ENCODE measurements around the gene CNDP2. TPM values are rescaled to one million over a fixed set of nuclear protein-coding genes. Genes with fewer than 3 reads are reported as not detected.

Gene CNDP2
- 44.3 and 52.7 TPM in 2 replicates for total RNA-seq (2014; rRNA removed; shearing (Covaris generic))

DNA sequence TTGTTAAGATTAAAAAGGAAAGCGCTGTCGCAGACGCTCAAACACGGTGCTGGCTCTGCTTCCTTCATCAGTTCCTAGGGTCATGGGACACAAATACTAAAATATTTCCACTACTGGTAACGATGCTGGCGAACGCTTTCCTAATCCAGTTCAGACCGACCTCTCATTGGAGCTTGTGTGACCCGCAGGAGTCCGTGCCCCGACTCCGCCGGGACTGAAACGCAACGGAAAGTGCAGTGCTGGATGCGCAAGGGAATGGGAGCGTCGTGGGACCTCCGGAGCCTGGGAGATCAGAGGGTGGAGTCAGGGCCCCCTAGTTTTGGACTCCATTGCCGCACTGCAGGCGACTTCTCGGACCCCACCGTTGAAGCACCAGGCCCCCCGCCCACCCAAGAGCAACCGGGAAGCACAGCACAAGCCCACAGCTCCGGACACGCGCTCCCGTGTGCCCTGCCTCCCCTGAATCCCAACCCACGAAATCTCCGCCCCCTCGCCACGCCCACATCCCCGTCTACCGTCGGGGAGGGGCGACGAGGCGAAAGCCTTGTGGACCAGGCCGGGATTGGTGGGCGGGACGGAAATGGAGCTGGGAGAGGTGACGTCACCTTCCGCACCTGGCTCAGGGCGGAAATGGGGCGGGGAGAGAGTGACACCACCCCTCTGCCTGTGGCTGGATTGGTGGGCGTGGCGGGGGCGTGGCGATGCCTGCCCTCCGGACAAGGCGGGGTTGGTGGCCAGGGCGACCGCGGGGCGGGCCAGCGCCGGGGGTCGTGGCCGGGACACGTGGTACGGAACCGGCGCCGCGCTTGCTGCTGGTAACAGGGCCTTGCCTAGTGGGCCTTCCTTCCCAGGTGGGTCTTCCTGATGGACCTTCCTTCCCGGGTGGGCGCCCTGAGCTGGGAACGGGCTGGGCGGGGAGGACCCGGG, at the start of gene CNDP2:
CNDP2 (plus strand) TSS at position 783 of the 927 bp plus-strand sequence. CDS start 3,611 bp downstream, outside the sequence.
- Histone ChIP-seq H3K4me1 (0 out of 2 replicates have a peak, but pooled peaks cover 4% of the 10 kb centered on the region), H3K36me3 (no peaks in the 10 kb centered on the region), H3K9me3 (replicated peaks) (no peaks in the 10 kb centered on the region), H3K27ac (peak within 1 kb of the TSS; percentile 96), H3K27me3 (no peaks in the 10 kb centered on the region), H3K4me3 (peak within 1 kb of the TSS; percentile 94)
- DNase-seq, result peak; percentile 97

DNA sequence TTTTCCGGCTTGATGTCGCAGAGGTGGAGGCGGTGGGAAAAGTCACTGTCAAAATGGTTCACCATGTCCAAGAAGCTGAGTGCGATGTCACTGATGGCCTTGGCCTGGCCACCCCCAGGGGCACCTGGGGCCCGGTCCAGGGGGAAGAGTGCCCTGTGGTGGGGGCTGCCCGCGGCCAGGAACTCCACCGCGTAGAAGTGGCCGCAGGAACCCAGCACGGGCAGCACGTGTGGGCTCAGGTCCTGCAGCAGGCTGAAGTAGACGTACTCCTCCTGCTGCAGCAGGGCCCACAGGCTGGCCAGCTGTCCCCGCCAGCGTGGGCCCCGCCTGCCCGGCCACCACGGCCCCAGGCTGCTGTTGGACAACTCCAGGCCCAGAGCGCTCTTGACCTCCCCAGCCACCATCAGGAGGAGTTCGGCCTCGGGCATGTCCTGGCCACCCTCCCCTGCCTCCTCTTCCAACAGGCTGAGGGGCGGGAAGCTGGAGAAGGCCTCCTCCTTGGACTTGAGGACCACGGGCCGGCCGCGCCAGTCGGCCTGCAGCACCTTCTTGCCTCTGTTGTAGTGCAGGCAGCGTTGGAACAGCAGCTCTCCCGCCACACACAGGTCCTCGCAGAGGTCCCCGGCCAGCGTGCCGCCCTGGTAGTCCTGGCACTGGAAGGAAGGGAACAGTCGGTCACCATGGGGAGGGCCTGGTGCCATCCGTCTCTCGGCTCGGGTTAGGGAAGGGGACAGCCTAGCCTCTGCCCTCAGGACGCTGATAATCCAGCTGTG, 49.3 kb upstream of the CNDP2 start:
- Histone ChIP-seq H3K4me3 (no peak overlapping the region), H3K36me3 (no peaks in the 10 kb centered on the region), H3K27ac (no peak overlapping the region), H3K4me1 (no peaks in the 10 kb centered on the region), H3K27me3 (no peaks in the 10 kb centered on the region), H3K9me3 (replicated peaks) (no peaks in the 10 kb centered on the region)
- DNase-seq, result no peak

DNA sequence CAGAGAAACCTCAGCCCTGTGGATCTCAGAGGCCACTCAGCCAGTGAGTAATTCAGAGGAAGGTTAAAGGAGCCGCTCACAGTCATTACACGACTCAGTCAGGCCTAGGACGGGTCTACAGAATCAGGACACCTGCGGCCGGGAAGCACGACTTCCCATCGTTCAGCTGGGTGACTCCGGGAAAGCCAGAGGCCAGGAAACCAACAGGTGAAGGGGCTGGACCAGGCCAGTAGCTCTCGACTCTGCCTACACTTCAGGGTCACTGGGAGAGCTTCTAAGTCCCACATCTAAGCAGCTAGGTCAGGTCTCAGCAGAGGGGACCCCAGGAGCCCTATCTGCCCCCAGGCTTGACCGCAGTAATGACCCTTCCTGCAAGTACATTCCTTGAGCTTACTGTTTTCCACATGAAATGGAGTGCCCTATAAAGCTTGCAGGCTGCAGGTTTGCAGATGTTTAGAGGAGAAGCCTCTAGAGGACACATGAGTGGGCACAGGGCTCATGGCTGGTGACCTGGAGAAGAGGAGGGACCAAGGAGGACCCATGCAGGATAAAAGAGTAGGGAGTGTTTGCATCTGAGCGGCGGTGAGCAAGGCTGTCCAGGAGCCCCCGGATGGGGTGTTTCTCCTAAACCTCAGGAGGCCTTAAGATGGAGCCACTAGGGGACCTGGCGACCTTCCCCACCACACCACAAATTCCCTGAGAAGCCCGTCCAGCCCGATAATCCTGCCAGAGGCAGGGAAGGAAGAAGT, 48.6 kb upstream of the CNDP2 start:
- Histone ChIP-seq H3K36me3 (no peaks in the 10 kb centered on the region), H3K4me1 (no peaks in the 10 kb centered on the region), H3K27ac (no peak overlapping the region), H3K27me3 (no peaks in the 10 kb centered on the region), H3K9me3 (replicated peaks) (no peaks in the 10 kb centered on the region), H3K4me3 (no peak overlapping the region)
- DNase-seq, result no peak

DNA sequence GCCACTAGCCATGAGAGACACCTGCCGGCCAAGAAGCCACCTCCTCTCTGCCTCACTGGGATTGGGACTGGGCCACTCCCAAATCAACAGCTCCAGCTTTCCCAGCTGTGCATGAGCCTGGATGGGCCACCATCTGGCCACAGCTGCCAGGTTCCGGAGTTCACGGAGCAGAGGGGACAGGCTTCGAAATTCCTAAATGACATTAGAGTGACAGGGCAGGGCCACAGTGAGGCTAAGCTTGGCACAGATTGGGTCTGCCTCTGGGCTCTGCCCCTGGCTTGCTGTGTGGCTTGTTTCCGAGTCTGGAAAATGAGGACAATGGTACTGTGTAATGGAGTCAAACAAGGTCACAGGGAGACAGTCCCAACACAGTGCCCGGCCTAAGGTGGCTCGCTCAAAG, 45.5 kb upstream of the CNDP2 start:
- Histone ChIP-seq H3K9me3 (replicated peaks) (no peaks in the 10 kb centered on the region), H3K27me3 (no peaks in the 10 kb centered on the region), H3K4me1 (no peaks in the 10 kb centered on the region), H3K4me3 (no peak overlapping the region), H3K36me3 (no peaks in the 10 kb centered on the region), H3K27ac (no peak overlapping the region)
- DNase-seq, result no peak

DNA sequence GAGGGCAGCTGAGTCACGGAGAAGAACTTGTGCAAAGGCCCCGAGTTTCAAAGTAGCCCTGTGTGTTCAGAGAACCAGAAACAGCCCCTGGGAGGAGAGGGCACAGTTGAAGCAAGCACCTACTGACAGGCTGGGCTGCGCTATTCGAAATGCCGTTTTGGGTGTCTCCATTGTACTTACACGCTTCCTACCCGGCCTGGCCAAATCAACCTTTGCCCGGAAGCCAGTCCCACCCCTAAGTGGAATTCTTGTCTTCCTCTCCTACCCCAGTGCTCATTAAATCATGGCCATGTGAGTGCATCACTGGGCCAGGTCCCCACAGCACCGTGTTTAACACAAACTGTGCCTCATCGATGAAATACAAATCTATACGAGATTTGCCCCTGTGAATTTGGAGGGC, 45.0 kb upstream of the CNDP2 start:
- Histone ChIP-seq H3K4me1 (no peaks in the 10 kb centered on the region), H3K27ac (no peak overlapping the region), H3K9me3 (replicated peaks) (no peaks in the 10 kb centered on the region), H3K36me3 (no peaks in the 10 kb centered on the region), H3K4me3 (no peak overlapping the region), H3K27me3 (no peaks in the 10 kb centered on the region)
- DNase-seq, result no peak

DNA sequence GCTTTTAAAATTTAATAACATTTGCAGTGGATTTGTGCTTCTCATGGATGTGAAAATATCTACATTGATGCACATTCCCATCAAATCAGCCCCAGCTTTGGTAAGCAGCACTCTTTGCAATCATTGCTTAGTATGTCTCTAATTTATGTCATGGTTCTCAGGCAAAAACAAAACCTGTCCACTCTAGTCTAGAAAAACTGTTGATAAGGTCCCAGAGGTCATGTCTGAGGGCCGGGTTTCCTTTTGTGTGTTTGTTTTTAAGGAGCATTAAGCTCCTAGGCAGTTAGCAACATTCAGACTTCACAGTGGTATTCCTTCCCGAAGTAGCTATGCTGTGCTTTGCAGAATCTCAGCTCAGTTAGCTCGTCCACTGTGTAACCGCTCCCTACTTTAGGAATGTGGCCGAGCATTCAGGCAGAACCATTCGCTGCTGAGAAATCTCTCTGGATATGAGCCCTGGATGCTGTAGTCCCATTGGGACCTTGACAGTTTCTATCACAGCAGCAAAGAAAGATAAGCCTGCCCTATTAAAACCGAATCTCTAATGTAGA, 43.1 kb upstream of the CNDP2 start:
- H3K9me3 ChIP-seq (replicated peaks), result no peaks in the 10 kb centered on the region
- no peak for DNase-seq
- no peak overlapping the region for H3K27ac ChIP-seq
- H3K4me1 ChIP-seq, result no peaks in the 10 kb centered on the region
- H3K4me3 ChIP-seq, result no peak overlapping the region
- no peaks in the 10 kb centered on the region for H3K27me3 ChIP-seq
- no peaks in the 10 kb centered on the region for H3K36me3 ChIP-seq

DNA sequence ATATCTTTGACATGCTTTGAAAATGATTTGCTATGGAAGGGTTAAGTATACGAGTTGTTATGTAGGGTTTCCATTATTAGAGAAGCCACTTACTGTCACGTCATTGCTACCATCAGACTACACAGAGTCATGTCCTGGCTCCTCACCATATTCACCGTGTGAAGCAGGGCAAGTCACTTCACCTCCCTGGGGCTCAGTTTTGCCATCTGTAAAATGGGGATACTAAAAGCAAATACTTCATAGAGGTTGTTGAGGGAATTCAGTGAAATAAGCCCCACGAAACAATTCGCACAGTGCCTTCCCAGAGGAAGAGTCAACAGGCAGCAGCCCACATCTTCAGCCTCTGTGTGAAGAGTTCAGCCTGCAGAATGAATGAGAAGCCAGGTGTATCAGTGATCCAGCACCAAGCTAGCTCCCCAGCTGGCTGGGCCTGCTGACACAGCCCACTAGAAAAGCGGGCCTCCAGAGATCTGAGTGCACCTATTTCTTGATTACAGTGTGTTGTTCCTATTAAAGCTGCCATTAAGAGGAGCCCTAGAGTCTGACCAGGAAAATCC, 42.4 kb upstream of the CNDP2 start:
- DNase-seq, result no peak
- H3K4me3 ChIP-seq, result no peak overlapping the region
- no peaks in the 10 kb centered on the region for H3K36me3 ChIP-seq
- H3K27ac ChIP-seq, result no peak overlapping the region
- H3K27me3 ChIP-seq, result no peaks in the 10 kb centered on the region
- H3K9me3 ChIP-seq (replicated peaks), result no peaks in the 10 kb centered on the region
- no peaks in the 10 kb centered on the region for H3K4me1 ChIP-seq

DNA sequence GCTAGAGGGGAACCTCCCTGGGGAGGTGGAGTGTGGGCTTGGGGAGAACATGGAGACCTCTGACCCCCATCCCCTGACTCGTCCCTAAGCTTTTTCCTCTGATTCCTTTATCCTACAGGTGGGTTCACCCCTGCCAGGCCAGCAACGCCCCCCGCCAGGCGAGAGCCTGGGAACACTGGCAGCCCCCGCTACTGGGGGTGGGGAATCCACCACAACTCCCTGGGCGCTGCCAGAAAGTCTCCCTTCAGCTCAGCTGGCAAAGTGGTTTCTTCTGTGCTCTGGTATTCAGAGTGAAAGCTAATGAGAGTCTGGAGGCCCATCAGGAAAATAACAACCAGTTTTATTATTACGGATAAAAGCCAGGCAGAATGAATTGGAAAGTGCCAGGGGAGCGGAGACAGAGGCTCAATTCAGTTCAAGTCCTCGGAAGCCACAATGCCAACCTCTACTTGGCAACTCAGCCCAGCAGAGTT, 41.8 kb upstream of the CNDP2 start:
- no peaks in the 10 kb centered on the region for H3K9me3 ChIP-seq (replicated peaks)
- no peak overlapping the region for H3K4me3 ChIP-seq
- no peak overlapping the region for H3K27ac ChIP-seq
- no peaks in the 10 kb centered on the region for H3K4me1 ChIP-seq
- no peaks in the 10 kb centered on the region for H3K27me3 ChIP-seq
- no peaks in the 10 kb centered on the region for H3K36me3 ChIP-seq
- no peak for DNase-seq

DNA sequence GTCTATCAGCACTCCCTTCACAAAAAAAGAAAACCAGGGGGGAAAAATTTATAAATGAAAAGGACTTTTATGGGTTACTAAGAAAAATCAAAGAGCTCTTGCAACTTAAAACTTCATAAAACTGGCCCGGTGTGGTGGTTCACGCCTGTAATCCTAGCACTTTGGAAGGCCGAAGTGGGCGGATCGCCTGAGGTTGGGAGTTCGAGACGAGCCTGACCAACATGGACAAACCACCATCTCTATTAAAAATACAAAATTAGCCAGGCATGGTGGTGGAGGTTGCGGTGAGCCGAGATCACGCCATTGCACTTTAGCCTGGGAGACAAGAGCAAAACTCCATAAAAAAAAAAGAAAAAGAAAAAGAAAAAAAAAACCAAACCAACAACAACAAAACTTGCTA, 40.8 kb upstream of the CNDP2 start:
- H3K27me3 ChIP-seq, result no peaks in the 10 kb centered on the region
- H3K9me3 ChIP-seq (replicated peaks), result no peaks in the 10 kb centered on the region
- DNase-seq, result no peak

DNA sequence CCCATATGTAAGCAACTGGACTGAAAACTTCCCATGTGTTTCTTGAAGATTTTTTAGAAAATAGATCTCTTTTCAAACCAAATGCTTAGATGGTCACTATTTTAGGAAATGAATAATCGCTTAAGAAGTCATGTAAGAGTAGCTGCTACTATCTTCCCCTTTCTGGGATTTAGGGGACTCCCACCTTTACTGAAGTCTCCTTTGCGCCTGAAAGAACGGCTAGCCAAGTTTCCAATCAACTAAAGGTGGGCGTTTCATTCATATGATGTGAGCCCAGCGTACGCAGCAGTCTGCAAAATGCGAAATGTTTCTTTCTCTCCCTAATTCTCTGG, 40.2 kb upstream of the CNDP2 start:
- no peak for DNase-seq
- Histone ChIP-seq H3K27me3 (no peaks in the 10 kb centered on the region), H3K4me1 (no peaks in the 10 kb centered on the region), H3K36me3 (no peaks in the 10 kb centered on the region), H3K27ac (no peak overlapping the region), H3K9me3 (replicated peaks) (no peaks in the 10 kb centered on the region), H3K4me3 (no peak overlapping the region)

More for the DNA sequence above, 40.8 kb upstream of the CNDP2 start:
- H3K36me3 ChIP-seq, result no peaks in the 10 kb centered on the region
- H3K4me3 ChIP-seq, result no peak overlapping the region
- H3K27ac ChIP-seq, result no peak overlapping the region
- H3K4me1 ChIP-seq, result no peaks in the 10 kb centered on the region

DNA sequence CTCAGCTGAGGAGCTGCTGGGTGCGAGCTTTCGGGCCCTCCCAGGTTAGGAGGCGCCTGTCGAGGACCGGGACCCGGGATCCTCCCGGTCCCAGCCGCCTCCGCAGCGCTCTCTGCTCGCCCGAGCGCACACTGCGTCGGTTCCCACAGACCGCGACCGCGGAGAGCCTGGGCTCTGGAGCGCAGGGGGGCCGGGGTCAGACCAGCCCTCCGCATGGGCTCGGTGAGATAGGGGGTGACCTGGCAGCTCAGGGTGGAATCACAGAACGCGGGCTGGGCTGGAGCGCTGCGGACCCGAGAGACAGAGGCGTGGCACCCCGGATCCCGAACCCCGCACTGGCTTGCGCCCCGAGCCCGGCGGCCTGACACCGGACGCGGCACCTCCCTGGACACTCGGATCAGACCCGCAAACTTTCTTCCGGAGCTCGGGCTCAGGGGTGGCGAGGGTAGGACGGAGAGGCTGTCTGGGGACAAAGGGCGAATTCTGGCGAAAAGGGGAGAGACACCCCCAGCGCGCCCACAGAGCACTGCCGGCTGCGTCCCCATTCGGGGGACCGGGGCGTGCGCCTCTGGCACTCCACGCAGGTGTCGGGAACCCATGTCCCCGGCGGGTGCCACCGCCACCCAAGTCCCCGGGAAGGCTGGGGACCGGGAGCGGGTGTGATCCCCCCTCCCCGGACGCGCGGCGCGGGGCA, 39.7 kb upstream of the CNDP2 start:
- no peak overlapping the region for H3K4me3 ChIP-seq
- H3K36me3 ChIP-seq, result no peaks in the 10 kb centered on the region
- DNase-seq, result no peak
- no peaks in the 10 kb centered on the region for H3K9me3 ChIP-seq (replicated peaks)
- H3K27ac ChIP-seq, result no peak overlapping the region
- H3K27me3 ChIP-seq, result no peaks in the 10 kb centered on the region
- no peaks in the 10 kb centered on the region for H3K4me1 ChIP-seq

DNA sequence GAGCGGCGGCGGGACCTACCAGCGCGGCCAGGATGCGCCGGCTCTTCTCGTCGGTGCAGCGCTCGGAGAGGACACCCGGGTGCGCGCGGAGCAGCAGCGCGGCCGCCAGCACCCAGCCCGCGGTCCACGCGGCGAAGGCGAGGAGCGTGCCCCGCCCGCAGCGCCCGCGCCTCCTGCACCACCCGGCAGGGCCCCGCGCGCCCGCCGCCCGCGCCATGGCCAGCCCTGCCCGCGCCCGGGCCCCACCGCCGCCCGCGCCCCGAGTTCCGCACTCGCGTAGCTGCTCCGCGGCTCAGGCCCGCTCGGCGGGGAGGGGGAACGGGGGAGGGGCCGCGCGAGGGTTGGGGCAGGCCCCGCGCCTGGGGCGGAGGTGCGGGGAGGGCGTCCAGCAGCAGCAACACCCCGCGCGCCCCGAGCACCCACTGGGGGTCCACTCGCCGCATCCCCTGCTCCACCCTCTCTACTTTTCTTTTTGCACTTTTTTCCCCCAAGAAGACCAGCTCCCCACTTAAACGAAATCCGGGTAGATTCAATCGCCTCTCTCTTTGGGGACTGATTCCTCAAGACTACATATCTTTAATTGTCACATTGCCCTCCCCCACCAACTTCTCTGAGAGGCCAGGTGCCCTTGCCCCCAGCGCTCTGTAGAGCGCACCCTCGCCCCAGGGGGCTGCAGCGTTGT, 39.0 kb upstream of the CNDP2 start, which contains the start of gene DIPK1C:
DIPK1C (minus strand) TSS at position 266 of the 682 bp plus-strand sequence; CDS start at position 217, 49 bp downstream.
- Histone ChIP-seq H3K27me3 (no peaks in the 10 kb centered on the region), H3K4me1 (no peaks in the 10 kb centered on the region), H3K4me3 (no peak within 1 kb of the TSS), H3K36me3 (no peaks in the 10 kb centered on the region), H3K9me3 (replicated peaks) (no peaks in the 10 kb centered on the region), H3K27ac (no peak within 1 kb of the TSS)
- no peak for DNase-seq

DNA sequence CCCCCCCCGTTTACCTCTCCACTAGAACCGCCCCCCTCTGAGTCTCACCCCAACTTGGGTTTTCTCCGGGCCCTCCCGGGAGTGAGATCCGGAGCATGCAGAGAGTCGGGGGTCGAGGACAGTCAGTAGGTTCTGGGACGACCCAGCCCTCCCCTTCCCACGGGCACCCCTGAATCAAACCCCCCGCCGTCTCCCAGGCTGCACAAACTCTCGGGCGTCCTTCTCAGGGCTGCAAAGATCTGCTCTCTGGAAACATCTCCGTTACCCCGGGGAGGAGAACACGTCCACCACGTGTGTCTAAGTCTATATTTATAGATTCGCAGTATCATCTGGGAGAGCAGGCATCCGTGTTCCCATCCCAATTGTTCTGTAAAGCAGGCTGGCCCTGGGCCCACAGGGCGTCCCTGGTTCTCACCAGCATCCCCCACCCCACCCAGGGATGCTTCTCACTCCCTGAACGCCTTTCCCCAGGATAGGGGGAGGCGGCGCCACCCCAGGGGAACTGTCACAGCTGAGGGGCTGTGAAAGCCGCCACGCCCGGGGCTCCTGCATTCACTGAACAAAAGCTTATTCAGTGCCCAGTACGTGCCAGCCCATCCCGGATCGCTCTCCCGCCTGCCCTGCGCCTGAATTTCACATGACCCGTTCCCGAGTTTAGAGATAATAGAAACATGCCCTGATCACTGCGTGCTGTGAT, 38.3 kb upstream of the CNDP2 start:
- Histone ChIP-seq H3K27me3 (no peaks in the 10 kb centered on the region), H3K36me3 (no peaks in the 10 kb centered on the region), H3K27ac (no peak overlapping the region), H3K4me1 (no peaks in the 10 kb centered on the region), H3K9me3 (replicated peaks) (no peaks in the 10 kb centered on the region), H3K4me3 (no peak overlapping the region)
- DNase-seq, result no peak

Data from SJCRH30 (cell line).